AG09309 (cell line): Measurements from ENCODE around the gene PTPRG.

Experiments used
- DNase-seq: peaks from one replicate; pipeline ENCODE4 v3.0.0-alpha.2; 2010; ENCODE audit warnings: low read depth
- H3K4me3 ChIP-seq: 2 replicates; pipeline ENCODE4 v1.5.1; 2011; ENCODE audit warnings: mild to moderate bottlenecking, low read depth, low read length, moderate library complexity; ENCODE audit not compliant: control insufficient read depth
- TF ChIP-seq, protein P1 (sequence below): IDR thresholded peaks from 2 replicates; pipeline ENCODE4 v1.5.1; 2011; ENCODE audit warnings: mild to moderate bottlenecking, low read depth, low read length, inconsistent platforms; ENCODE audit not compliant: insufficient read depth, control insufficient read depth; ENCODE audit errors: missing control alignments

PTPRG gene

DNA sequence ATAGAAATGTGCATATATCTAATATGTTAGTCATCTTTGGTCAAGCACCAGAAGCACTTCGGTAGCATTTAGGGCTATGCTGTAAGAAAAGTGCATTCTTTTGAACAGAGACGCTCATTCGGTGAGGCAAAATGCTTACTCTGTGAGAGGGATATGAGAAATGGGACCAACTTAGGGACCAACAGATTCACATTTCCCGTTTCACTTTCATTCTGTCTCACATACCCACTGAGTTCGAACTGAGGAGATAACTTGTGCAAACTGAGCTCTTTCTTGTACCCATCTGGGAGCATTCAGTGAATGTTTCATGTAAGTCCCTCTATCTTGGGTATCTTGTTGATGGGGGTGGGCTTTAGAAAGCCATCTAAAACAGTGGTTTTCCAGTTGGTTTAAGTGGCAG lies 676.6 kb downstream of the PTPRG start:
- DNase-seq: no peak
- TF ChIP-seq, protein P1, sequence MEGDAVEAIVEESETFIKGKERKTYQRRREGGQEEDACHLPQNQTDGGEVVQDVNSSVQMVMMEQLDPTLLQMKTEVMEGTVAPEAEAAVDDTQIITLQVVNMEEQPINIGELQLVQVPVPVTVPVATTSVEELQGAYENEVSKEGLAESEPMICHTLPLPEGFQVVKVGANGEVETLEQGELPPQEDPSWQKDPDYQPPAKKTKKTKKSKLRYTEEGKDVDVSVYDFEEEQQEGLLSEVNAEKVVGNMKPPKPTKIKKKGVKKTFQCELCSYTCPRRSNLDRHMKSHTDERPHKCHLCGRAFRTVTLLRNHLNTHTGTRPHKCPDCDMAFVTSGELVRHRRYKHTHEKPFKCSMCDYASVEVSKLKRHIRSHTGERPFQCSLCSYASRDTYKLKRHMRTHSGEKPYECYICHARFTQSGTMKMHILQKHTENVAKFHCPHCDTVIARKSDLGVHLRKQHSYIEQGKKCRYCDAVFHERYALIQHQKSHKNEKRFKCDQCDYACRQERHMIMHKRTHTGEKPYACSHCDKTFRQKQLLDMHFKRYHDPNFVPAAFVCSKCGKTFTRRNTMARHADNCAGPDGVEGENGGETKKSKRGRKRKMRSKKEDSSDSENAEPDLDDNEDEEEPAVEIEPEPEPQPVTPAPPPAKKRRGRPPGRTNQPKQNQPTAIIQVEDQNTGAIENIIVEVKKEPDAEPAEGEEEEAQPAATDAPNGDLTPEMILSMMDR: no peak
- no peak overlapping the region for H3K4me3 ChIP-seq

GRCh38 chr3:62238431-62238830 lies 677.1 kb downstream of the PTPRG start:
- H3K4me3 ChIP-seq: no peak overlapping the region
- TF ChIP-seq, protein P1: no peak
- no peak for DNase-seq

GRCh38 chr3:62241279-62241678 lies 679.9 kb downstream of the PTPRG start:
- no peak for DNase-seq
- H3K4me3 ChIP-seq: no peak overlapping the region
- TF ChIP-seq, protein P1: no peak

GRCh38 chr3:62242831-62243509 lies 681.6 kb downstream of the PTPRG start:
- no peak overlapping the region for H3K4me3 ChIP-seq
- TF ChIP-seq, protein P1: no peak
- DNase-seq: no peak

DNA sequence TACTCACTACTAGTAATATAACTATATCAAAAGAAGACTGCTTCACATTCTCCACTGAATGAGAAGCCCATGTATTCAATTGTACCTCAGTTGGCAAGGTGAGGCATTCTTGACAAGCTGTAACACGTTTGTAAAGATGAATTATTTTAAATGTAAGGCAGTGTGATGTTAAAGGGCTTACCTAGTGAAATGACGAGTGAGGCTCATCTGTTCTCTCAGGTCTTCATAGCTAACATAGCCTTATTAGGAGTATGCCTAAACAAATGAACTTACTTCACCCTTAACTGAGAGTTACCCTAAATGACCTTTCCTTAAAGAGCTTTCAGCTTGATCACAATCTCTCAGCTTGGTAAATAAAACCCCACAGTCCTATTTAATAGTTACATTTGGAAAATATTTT lies 684.7 kb downstream of the PTPRG start:
- TF ChIP-seq, protein P1: no peak
- H3K4me3 ChIP-seq: no peak overlapping the region
- DNase-seq: no peak

DNA sequence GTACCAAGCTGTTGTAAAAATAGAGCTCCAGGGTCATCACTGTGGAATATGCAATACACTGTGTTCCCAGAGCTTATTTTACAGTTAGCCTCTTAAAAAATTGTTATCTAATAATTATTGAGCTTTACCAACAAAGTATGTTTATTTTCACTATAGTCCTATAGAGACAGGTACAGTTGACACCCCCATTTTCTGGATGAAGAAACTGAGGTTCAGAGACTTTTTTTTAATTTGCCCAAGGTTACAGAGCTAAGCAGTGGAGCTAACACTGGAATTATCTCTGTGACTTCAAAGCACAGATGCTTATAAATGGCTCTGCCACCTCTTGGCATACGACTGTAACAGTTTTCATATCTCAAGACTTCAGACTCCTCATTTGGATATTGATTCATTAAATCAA lies 685.6 kb downstream of the PTPRG start:
- H3K4me3 ChIP-seq: no peak overlapping the region
- DNase-seq: no peak
- TF ChIP-seq, protein P1: no peak
